Measurements from ENCODE around the gene LYZL6.

DNA sequence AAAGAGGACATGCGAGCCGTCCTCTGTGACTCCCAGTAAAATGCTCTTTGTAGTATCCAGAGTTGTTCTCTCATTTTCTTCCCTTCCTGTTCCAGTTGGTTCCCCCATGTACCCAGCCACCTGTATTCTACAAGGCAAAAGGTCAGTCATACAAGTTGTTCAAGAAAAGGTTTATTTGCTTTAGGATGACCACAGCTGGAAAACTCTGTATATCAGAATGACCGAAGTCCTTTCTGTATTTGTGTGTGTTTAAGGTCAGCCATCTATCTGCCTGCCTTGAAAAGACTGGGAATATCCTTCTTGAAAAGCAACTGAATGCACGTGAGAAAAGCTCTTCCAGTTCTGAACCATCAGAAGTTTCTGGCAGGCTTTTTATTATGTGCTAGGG, 29.4 kb upstream of the LYZL6 start:
- no peak for TF ChIP-seq HMGXB4 (CRISPR knock-in tag; IDR thresholded peaks at IDR 0.05)
- TF ChIP-seq ZBTB21 (CRISPR knock-in tag; IDR thresholded peaks at IDR 0.05; ENCODE audit: borderline replicate concordance), result no peak
- no peak for TF ChIP-seq MYBL2 (CRISPR knock-in tag; IDR thresholded peaks at IDR 0.05)
- TF ChIP-seq, protein P1, sequence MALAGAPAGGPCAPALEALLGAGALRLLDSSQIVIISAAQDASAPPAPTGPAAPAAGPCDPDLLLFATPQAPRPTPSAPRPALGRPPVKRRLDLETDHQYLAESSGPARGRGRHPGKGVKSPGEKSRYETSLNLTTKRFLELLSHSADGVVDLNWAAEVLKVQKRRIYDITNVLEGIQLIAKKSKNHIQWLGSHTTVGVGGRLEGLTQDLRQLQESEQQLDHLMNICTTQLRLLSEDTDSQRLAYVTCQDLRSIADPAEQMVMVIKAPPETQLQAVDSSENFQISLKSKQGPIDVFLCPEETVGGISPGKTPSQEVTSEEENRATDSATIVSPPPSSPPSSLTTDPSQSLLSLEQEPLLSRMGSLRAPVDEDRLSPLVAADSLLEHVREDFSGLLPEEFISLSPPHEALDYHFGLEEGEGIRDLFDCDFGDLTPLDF (CRISPR knock-in tag; IDR thresholded peaks at IDR 0.05), result no peak
- no peak for TF ChIP-seq FOXJ3 (CRISPR knock-in tag; IDR thresholded peaks at IDR 0.05; ENCODE audit: borderline replicate concordance)
- no peak for TF ChIP-seq ZBTB43 (CRISPR knock-in tag; IDR thresholded peaks at IDR 0.05)
- TF ChIP-seq, protein P2, sequence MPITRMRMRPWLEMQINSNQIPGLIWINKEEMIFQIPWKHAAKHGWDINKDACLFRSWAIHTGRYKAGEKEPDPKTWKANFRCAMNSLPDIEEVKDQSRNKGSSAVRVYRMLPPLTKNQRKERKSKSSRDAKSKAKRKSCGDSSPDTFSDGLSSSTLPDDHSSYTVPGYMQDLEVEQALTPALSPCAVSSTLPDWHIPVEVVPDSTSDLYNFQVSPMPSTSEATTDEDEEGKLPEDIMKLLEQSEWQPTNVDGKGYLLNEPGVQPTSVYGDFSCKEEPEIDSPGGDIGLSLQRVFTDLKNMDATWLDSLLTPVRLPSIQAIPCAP (CRISPR knock-in tag; IDR thresholded peaks at IDR 0.05), result no peak
- TF ChIP-seq GABPB1 (CRISPR knock-in tag; IDR thresholded peaks at IDR 0.05), result no peak
- TF ChIP-seq, protein P3, sequence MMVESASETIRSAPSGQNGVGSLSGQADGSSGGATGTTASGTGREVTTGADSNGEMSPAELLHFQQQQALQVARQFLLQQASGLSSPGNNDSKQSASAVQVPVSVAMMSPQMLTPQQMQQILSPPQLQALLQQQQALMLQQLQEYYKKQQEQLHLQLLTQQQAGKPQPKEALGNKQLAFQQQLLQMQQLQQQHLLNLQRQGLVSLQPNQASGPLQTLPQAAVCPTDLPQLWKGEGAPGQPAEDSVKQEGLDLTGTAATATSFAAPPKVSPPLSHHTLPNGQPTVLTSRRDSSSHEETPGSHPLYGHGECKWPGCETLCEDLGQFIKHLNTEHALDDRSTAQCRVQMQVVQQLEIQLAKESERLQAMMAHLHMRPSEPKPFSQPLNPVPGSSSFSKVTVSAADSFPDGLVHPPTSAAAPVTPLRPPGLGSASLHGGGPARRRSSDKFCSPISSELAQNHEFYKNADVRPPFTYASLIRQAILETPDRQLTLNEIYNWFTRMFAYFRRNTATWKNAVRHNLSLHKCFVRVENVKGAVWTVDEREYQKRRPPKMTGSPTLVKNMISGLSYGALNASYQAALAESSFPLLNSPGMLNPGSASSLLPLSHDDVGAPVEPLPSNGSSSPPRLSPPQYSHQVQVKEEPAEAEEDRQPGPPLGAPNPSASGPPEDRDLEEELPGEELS (CRISPR knock-in tag; IDR thresholded peaks at IDR 0.05), result no peak
- TF ChIP-seq CREM (CRISPR knock-in tag; IDR thresholded peaks at IDR 0.05), result no peak
- TF ChIP-seq CTCF (IDR thresholded peaks at IDR 0.05), result no peak
